Hepatocyte (in vitro differentiated cells): Measurements from ENCODE around the gene BRIP1. TPM values are rescaled to one million over a fixed set of nuclear protein-coding genes. Genes with fewer than 3 reads are reported as not detected.

Source experiments
- DNase-seq: peaks from one replicate; pipeline ENCODE4 v3.0.0-alpha.2; 2016; ENCODE audit warnings: low spot score
- H2AFZ ChIP-seq: fragments of 200-600 bp; sonication (generic); 2 replicates; pipeline ENCODE4 v1.6.0; 2016; ENCODE audit warnings: antibody characterized with exemption, mild to moderate bottlenecking
- H3K27ac ChIP-seq: fragments of 200-600 bp; sonication (generic); 2 replicates; pipeline ENCODE4 v1.5.1; 2016; ENCODE audit warnings: mild to moderate bottlenecking
- H3K27me3 ChIP-seq: fragments of 200-600 bp; sonication (generic); 2 replicates; pipeline ENCODE4 v1.6.1; 2016
- H3K36me3 ChIP-seq: fragments of 200-600 bp; sonication (generic); replicated peaks from 2 replicates; pipeline ENCODE4 v1.5.1; 2016; ENCODE audit warnings: low read depth; ENCODE audit not compliant: insufficient read depth
- H3K4me1 ChIP-seq: fragments of 200-600 bp; sonication (generic); 2 replicates; pipeline ENCODE4 v1.5.1; 2016; ENCODE audit warnings: mild to moderate bottlenecking, moderate library complexity; ENCODE audit not compliant: insufficient read depth
- H3K4me2 ChIP-seq: fragments of 200-600 bp; sonication (generic); 2 replicates; pipeline ENCODE4 v1.6.0; 2016
- H3K4me3 ChIP-seq: fragments of 200-600 bp; sonication (generic); 2 replicates; pipeline ENCODE4 v1.5.1; 2016; ENCODE audit warnings: mild to moderate bottlenecking
- H3K79me2 ChIP-seq: fragments of 200-600 bp; sonication (generic); 2 replicates; pipeline ENCODE4 v1.6.0; 2017; ENCODE audit warnings: mild to moderate bottlenecking
- H3K9me2 ChIP-seq: fragments of 200-600 bp; sonication (generic); replicated peaks from 2 replicates; pipeline ENCODE4 v1.6.0; 2017; ENCODE audit warnings: mild to moderate bottlenecking; ENCODE audit not compliant: insufficient read depth
- H3K9me3 ChIP-seq: fragments of 200-600 bp; sonication (generic); 2 replicates; pipeline ENCODE4 v1.5.1; 2016; ENCODE audit warnings: low read depth, mild to moderate bottlenecking
- H4K20me1 ChIP-seq: fragments of 200-600 bp; sonication (generic); 2 replicates; pipeline ENCODE4 v1.6.0; 2016; ENCODE audit warnings: mild to moderate bottlenecking; ENCODE audit not compliant: insufficient read depth, poor library complexity, severe bottlenecking
- EZH2 ChIP-seq: fragments of 200-600 bp; sonication (generic); IDR thresholded peaks from 2 replicates; pipeline ENCODE4 v1.6.1; 2016; ENCODE audit warnings: antibody characterized with exemption, mild to moderate bottlenecking, borderline replicate concordance
- EZH2phosphoT487 ChIP-seq: fragments of 200-600 bp; sonication (generic); IDR thresholded peaks from one replicate; pipeline ENCODE4 v1.6.1; 2018; ENCODE audit warnings: antibody characterized with exemption, mild to moderate bottlenecking, low read depth, moderate library complexity; ENCODE audit not compliant: unreplicated experiment, severe bottlenecking
- WGBS: methylation state at CpG from one replicate; pipeline ENCODE4 v1.1.6; 2016; ENCODE audit warnings: low lambda C conversion rate; ENCODE audit errors: missing lambda C conversion rate; 5-methylcytosine and 5-hydroxymethylcytosine counted together
- polyA plus RNA-seq: library from polyadenylated mRNA; unstranded; fragments of >200 nt; fragmentation: Nextera tagmentation; extraction: Ambion mirVana; gene quantifications from 2 replicates; pipeline ENCODE4 v1.2.1, GENCODE V29; 2016
- total RNA-seq: library from RNA; depleted of rRNA; stranded (reverse); fragments of >200 nt; gene quantifications from 2 replicates; pipeline ENCODE4 v1.2.3, GENCODE V29; 2014
- TF ChIP-seq, protein P1 (sequence below): fragments of 200-600 bp; sonication (generic); IDR thresholded peaks from 2 replicates; pipeline ENCODE4 v1.5.1; 2016; ENCODE audit warnings: antibody characterized with exemption, mild to moderate bottlenecking; ENCODE audit not compliant: poor library complexity

The BRIP1 gene
- total and polyA plus RNA-seq, 2 experiments from 2014 or later = 0.50 to 4.0 TPM

DNA sequence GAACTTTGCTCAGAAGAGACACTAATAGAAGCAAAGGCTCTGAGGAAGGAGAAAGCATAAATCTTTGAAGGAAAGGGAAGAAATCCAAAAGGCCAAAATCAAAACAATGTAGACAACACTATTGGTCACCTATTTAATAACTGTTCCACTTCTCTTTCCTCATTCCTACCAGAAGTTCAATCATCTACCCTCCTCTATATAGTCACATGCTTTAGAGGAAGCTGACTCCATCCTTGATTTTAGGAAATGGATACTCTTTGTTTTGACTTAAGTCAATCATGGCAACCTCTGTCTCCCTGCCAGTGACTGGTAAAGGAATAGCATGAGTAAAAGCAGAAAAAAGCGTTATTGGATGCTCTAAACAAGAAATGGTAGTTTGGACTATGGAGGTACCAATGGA, 7.3 kb downstream of the BRIP1 start:
- Histone ChIP-seq H3K79me2 (peaks cover 15% of the 10 kb centered on the region), H3K9me2 (no peaks in the 10 kb centered on the region), H3K36me3 (no peaks in the 10 kb centered on the region), H3K9me3 (no peaks in the 10 kb centered on the region), H3K4me1 (no peaks in the 10 kb centered on the region), H4K20me1 (no peaks in the 10 kb centered on the region), H2AFZ (no peak overlapping the region), H3K27ac (no peak overlapping the region), H3K4me3 (no peak overlapping the region), H3K27me3 (no peaks in the 10 kb centered on the region), H3K4me2 (no peak overlapping the region)
- TF ChIP-seq EZH2 (no peak), EZH2phosphoT487 (no peak)
- TF ChIP-seq, protein P1, sequence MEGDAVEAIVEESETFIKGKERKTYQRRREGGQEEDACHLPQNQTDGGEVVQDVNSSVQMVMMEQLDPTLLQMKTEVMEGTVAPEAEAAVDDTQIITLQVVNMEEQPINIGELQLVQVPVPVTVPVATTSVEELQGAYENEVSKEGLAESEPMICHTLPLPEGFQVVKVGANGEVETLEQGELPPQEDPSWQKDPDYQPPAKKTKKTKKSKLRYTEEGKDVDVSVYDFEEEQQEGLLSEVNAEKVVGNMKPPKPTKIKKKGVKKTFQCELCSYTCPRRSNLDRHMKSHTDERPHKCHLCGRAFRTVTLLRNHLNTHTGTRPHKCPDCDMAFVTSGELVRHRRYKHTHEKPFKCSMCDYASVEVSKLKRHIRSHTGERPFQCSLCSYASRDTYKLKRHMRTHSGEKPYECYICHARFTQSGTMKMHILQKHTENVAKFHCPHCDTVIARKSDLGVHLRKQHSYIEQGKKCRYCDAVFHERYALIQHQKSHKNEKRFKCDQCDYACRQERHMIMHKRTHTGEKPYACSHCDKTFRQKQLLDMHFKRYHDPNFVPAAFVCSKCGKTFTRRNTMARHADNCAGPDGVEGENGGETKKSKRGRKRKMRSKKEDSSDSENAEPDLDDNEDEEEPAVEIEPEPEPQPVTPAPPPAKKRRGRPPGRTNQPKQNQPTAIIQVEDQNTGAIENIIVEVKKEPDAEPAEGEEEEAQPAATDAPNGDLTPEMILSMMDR = no peak
- WGBS = 97% methylated on average over 1 of the region's 1 CpG
- DNase-seq = no peak

DNA sequence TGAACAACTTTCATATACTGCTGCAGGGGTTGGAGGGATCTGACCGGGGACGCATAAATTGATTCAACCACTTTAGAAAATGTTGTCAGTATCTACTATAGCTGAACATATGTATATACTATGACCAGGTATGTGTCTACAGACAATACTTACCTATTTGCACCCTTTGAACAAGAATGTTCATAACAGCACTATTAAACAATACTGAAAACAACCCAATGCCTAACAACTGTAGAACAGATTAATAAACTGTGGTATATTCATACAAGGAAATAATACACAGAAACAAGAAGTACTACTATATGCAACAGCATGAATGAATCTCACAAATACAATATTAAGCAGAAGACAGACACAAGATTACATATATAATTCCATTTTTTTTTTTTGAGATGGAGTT, 10.5 kb downstream of the BRIP1 start:
- DNase-seq = no peak
- Histone ChIP-seq H2AFZ (no peak overlapping the region), H3K79me2 (no peaks in the 10 kb centered on the region), H3K27ac (no peak overlapping the region), H3K27me3 (no peaks in the 10 kb centered on the region), H3K36me3 (no peaks in the 10 kb centered on the region), H3K4me2 (no peak overlapping the region), H3K4me3 (no peak overlapping the region), H4K20me1 (no peaks in the 10 kb centered on the region), H3K9me2 (no peaks in the 10 kb centered on the region), H3K9me3 (no peaks in the 10 kb centered on the region), H3K4me1 (no peaks in the 10 kb centered on the region)
- no peak for TF ChIP-seq EZH2
- no peak for TF ChIP-seq EZH2phosphoT487
- TF ChIP-seq, protein P1 = no peak
- 100% methylated on average over 2 of the region's 2 CpGs for WGBS

DNA sequence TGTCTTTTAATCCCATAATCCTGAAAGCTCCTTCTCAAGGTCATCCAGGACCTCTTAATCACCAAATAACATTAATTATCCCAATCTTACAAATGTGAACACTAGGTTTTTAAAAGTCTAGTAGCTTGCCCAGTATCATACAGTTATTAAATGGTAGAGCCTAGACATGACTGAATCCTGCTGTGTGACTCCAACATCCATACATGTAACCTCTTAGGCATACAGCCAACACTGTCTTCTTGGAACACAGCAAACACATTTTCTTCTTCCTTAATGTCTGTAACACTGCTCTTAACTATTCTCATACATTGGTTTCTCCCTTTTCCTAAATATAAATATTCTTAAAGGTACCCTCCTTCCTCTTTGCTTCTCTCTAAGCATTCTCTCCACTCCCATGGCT, 13.7 kb downstream of the BRIP1 start:
- Histone ChIP-seq H3K27ac (no peak overlapping the region), H3K27me3 (no peaks in the 10 kb centered on the region), H3K4me3 (no peak overlapping the region), H3K36me3 (no peaks in the 10 kb centered on the region), H3K79me2 (no peaks in the 10 kb centered on the region), H3K4me1 (no peaks in the 10 kb centered on the region), H3K9me3 (no peaks in the 10 kb centered on the region), H3K9me2 (no peaks in the 10 kb centered on the region), H4K20me1 (no peaks in the 10 kb centered on the region), H2AFZ (no peak overlapping the region), H3K4me2 (no peak overlapping the region)
- TF ChIP-seq EZH2 = no peak
- DNase-seq = no peak

DNA sequence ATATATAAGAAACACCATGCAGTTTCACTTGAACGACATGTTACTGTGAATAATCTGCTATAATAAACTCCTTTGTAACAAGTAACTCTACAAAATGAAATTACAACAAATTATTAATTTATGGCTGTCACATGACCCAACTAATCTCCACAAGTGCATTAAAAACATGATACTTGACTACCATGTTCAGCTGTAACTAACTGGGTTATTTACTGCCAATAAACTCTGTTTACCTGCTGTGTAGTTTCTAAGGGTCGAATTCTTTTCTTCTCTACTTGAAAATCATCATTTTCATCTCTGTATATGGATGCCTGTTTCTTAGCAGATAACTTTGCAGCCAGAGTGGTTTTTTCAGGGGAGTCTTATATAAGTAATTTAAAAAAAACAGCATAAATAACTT, 14.4 kb downstream of the BRIP1 start:
- Histone ChIP-seq H3K4me3 (no peak overlapping the region), H3K4me1 (no peaks in the 10 kb centered on the region), H3K9me2 (no peaks in the 10 kb centered on the region), H4K20me1 (no peaks in the 10 kb centered on the region), H3K4me2 (no peak overlapping the region), H3K36me3 (no peaks in the 10 kb centered on the region), H3K27ac (no peak overlapping the region), H3K27me3 (no peaks in the 10 kb centered on the region), H3K9me3 (no peaks in the 10 kb centered on the region), H2AFZ (no peak overlapping the region), H3K79me2 (no peaks in the 10 kb centered on the region)
- DNase-seq = no peak
- TF ChIP-seq, protein P1 = no peak
- TF ChIP-seq EZH2phosphoT487 = no peak
- TF ChIP-seq EZH2 = no peak
- 87% methylated on average over 2 of the region's 2 CpGs for WGBS
